A549 (cell line): ENCODE results near the gene WDR38.

ENCODE experiments used
- ESRRA ChIP-seq: fragments of 150-350 bp; IDR thresholded peaks from 2 replicates; pipeline ENCODE4 v1.6.1; 2014; ENCODE audit warnings: mild to moderate bottlenecking, low read length, borderline replicate concordance
- NFE2L2 ChIP-seq: fragments of 150-350 bp; conservative IDR thresholded peaks from 2 replicates; pipeline ENCODE4 v1.6.1; 2014; ENCODE audit warnings: low read length
- POLR2A ChIP-seq: IDR thresholded peaks from 2 replicates; pipeline ENCODE4 v1.6.1; 2012; ENCODE audit warnings: mild to moderate bottlenecking, low read length
- POLR2AphosphoS2 ChIP-seq: conservative IDR thresholded peaks from 2 replicates; pipeline ENCODE4 v1.6.1; 2012; ENCODE audit warnings: low read length, improper control_type of control experiment, inconsistent platforms
- RFX5 ChIP-seq: fragments of 450-650 bp; IDR thresholded peaks from 2 replicates; pipeline ENCODE4 v1.7.1; 2014; ENCODE audit warnings: antibody characterized with exemption, mild to moderate bottlenecking, moderate library complexity
- ZFP36 ChIP-seq: fragments of 450-650 bp; IDR thresholded peaks from 2 replicates; pipeline ENCODE4 v1.6.1; 2014; ENCODE audit warnings: borderline replicate concordance; ENCODE audit not compliant: partially characterized antibody
- TF ChIP-seq, protein P1 (sequence below): fragments of >200 bp; sonication (Bioruptor Twin); formaldehyde crosslinking; IDR thresholded peaks from 3 replicates; pipeline ENCODE4 v1.5.1; 2016

DNA sequence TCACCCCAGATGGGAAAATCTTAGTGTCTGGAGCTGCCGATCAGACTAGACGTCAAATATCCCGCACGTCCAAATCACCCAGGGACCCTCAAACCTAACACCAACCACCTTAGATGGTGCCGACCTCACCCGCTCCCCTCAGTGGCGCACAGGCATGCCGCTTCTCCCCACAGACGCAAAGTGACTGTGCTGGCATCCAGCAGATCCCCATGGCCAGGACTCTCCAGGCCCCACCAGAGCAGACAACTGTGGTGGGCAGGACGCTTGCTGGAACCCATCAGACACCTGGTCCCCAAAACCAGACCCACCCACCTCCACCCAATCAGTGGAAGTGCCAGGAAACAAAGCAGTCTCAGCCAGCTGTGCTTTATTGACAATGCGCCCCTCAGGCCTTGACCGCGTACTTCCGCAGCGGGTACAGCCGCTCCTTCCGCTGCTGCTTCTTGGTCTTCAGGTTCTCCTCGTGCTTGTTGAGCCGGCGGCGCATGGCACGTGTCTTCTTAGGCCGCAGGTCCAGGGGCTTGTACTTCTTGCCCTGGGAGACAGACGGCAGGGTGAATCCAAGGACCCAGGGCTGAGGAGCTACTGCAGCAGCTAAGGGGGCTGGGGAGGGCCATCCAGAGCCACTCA, 4.4 kb downstream of the WDR38 start:
- no peak for TF ChIP-seq NFE2L2
- TF ChIP-seq, protein P1, sequence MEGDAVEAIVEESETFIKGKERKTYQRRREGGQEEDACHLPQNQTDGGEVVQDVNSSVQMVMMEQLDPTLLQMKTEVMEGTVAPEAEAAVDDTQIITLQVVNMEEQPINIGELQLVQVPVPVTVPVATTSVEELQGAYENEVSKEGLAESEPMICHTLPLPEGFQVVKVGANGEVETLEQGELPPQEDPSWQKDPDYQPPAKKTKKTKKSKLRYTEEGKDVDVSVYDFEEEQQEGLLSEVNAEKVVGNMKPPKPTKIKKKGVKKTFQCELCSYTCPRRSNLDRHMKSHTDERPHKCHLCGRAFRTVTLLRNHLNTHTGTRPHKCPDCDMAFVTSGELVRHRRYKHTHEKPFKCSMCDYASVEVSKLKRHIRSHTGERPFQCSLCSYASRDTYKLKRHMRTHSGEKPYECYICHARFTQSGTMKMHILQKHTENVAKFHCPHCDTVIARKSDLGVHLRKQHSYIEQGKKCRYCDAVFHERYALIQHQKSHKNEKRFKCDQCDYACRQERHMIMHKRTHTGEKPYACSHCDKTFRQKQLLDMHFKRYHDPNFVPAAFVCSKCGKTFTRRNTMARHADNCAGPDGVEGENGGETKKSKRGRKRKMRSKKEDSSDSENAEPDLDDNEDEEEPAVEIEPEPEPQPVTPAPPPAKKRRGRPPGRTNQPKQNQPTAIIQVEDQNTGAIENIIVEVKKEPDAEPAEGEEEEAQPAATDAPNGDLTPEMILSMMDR, result no peak
- TF ChIP-seq POLR2A, result no peak
- TF ChIP-seq ZFP36, result no peak
- no peak for TF ChIP-seq POLR2AphosphoS2
- no peak for TF ChIP-seq ESRRA
- no peak for TF ChIP-seq RFX5
